Measurements from ENCODE around the gene RGS1. TPM values are rescaled to one million over a fixed set of nuclear protein-coding genes. Genes with fewer than 3 reads are reported as not detected.

The RGS1 gene
- not detected in 2 replicates for total RNA-seq (2014; rRNA removed; shearing (Covaris generic))

GRCh38 chr1:192575499-192576189, at the start of gene RGS1:
TSS of gene RGS1 (plus strand) at chr1:192575773. CDS start at chr1:192575793, 20 bp downstream.
- DNase-seq (ENCODE audit: low spot score), result no peak

GRCh38 chr1:192527111-192527795, 48.3 kb upstream of the RGS1 start:
- no peak for DNase-seq (ENCODE audit: low spot score)

GRCh38 chr1:192527950-192528349, 47.6 kb upstream of the RGS1 start:
- DNase-seq (ENCODE audit: low spot score), result no peak

GRCh38 chr1:192529031-192529755, 46.4 kb upstream of the RGS1 start:
- no peak for DNase-seq (ENCODE audit: low spot score)

- no peak for DNase-seq (ENCODE audit: low spot score)
Measured at GRCh38 chr1:192529811-192530210, 45.8 kb upstream of the RGS1 start.

- peak; percentile 38 for DNase-seq (ENCODE audit: low spot score)
Measured at GRCh38 chr1:192530254-192530653, 45.3 kb upstream of the RGS1 start.

- peak; percentile 91 for DNase-seq (ENCODE audit: low spot score)
Measured at GRCh38 chr1:192531037-192531703, 44.4 kb upstream of the RGS1 start.

- DNase-seq (ENCODE audit: low spot score), result no peak
Measured at GRCh38 chr1:192534666-192535065, 40.9 kb upstream of the RGS1 start.

- no peak for DNase-seq (ENCODE audit: low spot score)
Measured at GRCh38 chr1:192535916-192536664, 39.5 kb upstream of the RGS1 start.

GRCh38 chr1:192538407-192539296, 36.9 kb upstream of the RGS1 start:
- DNase-seq (ENCODE audit: low spot score), result no peak

GRCh38 chr1:192539297-192540092, 36.1 kb upstream of the RGS1 start:
- peak; percentile 89 for DNase-seq (ENCODE audit: low spot score)

GRCh38 chr1:192543445-192543844, 32.1 kb upstream of the RGS1 start:
- no peak for DNase-seq (ENCODE audit: low spot score)

GRCh38 chr1:192545896-192546521, 29.6 kb upstream of the RGS1 start:
- no peak for DNase-seq (ENCODE audit: low spot score)

GRCh38 chr1:192546596-192547190, 28.9 kb upstream of the RGS1 start:
- DNase-seq (ENCODE audit: low spot score), result no peak

- no peak for DNase-seq (ENCODE audit: low spot score)
Measured at GRCh38 chr1:192547501-192547900, 28.1 kb upstream of the RGS1 start.

- no peak for DNase-seq (ENCODE audit: low spot score)
Measured at GRCh38 chr1:192549937-192550336, 25.6 kb upstream of the RGS1 start.

- peak; percentile 85 for DNase-seq (ENCODE audit: low spot score)
Measured at GRCh38 chr1:192550922-192551534, 24.5 kb upstream of the RGS1 start.

GRCh38 chr1:192552760-192553191, 22.8 kb upstream of the RGS1 start:
- DNase-seq (ENCODE audit: low spot score), result no peak
